Tibial artery (tissue), 4 donors: Measurements from ENCODE around the gene ATP6V1D.
"Not testable (repeated sequence)": the region's sequence is repeated elsewhere in the genome, so short reads cannot be mapped to it uniquely, and the experiment has no call there.

Source experiments
- DNase-seq, 2 donors: peaks; one replicate each; pipeline ENCODE4 v3.0.0-alpha.2; 2019
- H3K27ac ChIP-seq, 2 donors: fragments of 200-600 bp; sonication (generic) in 1 of 2; 1 replicate in 1 of 2; 2 replicates in 1 of 2; pipeline ENCODE4 v1.5.1; 2018 to 2019; ENCODE audit warnings: mild to moderate bottlenecking in 1 of 2
- H3K27me3 ChIP-seq, 2 donors: fragments of 200-600 bp; sonication (generic) in 1 of 2; one replicate each; pipeline versions ENCODE4 v1.5.1 to v1.6.0; 2016 to 2019
- H3K36me3 ChIP-seq, 3 donors: fragments of 200-600 bp; sonication (generic) in 2 of 3; one replicate each; pipeline ENCODE4 v1.5.1; 2016 to 2019; ENCODE audit warnings: mild to moderate bottlenecking in 2 of 3
- H3K4me1 ChIP-seq, 4 donors: fragments of 200-600 bp; sonication (generic) in 2 of 4; 1 replicate in 3 of 4; 2 replicates in 1 of 4; pipeline ENCODE4 v1.5.1; 2016 to 2019
- H3K4me3 ChIP-seq, 2 donors: fragments of 200-600 bp; sonication (generic) in 1 of 2; 1 replicate in 1 of 2; 2 replicates in 1 of 2; pipeline ENCODE4 v1.5.1; 2018 to 2019; ENCODE audit warnings: mild to moderate bottlenecking in 2 of 2
- H3K9me3 ChIP-seq, 3 donors: fragments of 200-600 bp; sonication (generic) in 1 of 3; one replicate each; pipeline ENCODE4 v1.5.1; 2016 to 2019
- CTCF ChIP-seq, 2 experiments: fragments of 200-600 bp in 1 of 2; fragments of 450-650 bp in 1 of 2; IDR thresholded peaks; one replicate each; pipeline ENCODE4 v1.5.1; 2017 to 2019; ENCODE audit warnings: antibody characterized with exemption in 2 of 2, mild to moderate bottlenecking in 1 of 2, moderate library complexity in 1 of 2
- intact Hi-C: fragments of 100-400 bp; cut with DNase I; formaldehyde crosslinking; loops from one replicate; pipeline ENCODE4 v1.15.0; 2023; ENCODE audit warnings: low total_unique reads

Gene ATP6V1D

GRCh38 chr14:67332468-67332867, 27.1 kb downstream of the ATP6V1D start:
- H3K9me3 ChIP-seq: no peaks in the 10 kb centered on the region
- H3K4me3 ChIP-seq: no peak overlapping the region
- H3K4me1 ChIP-seq: no peaks in the 10 kb centered on the region
- no peak overlapping the region for H3K27ac ChIP-seq
- no peak for DNase-seq
- no peak for TF ChIP-seq CTCF (IDR thresholded peaks at IDR 0.05)
- intact Hi-C loops: no loop called here
- H3K27me3 ChIP-seq: no peaks in the 10 kb centered on the region
- H3K36me3 ChIP-seq: peaks cover 41 to 69% (median 60%) of the 10 kb centered on the region in 3 donors

- Histone ChIP-seq H3K4me1 (no peaks in the 10 kb centered on the region), H3K36me3 (peaks cover 40 to 64% (median 60%) of the 10 kb centered on the region in 3 donors), H3K9me3 (no peaks in the 10 kb centered on the region), H3K4me3 (no peak overlapping the region), H3K27me3 (no peaks in the 10 kb centered on the region), H3K27ac (no peak overlapping the region)
- intact Hi-C loops: no loop called here
- no peak for DNase-seq
- TF ChIP-seq CTCF (IDR thresholded peaks at IDR 0.05): no peak
Measured at GRCh38 chr14:67331368-67332125, 28.1 kb downstream of the ATP6V1D start.

GRCh38 chr14:67329666-67330065, 29.9 kb downstream of the ATP6V1D start:
- H3K9me3 ChIP-seq, intact Hi-C loops, H3K4me3 ChIP-seq, H3K27ac ChIP-seq, H3K27me3 ChIP-seq, DNase-seq, H3K4me1 ChIP-seq: not testable (repeated sequence)
- peaks cover 34 to 56% (median 54%) of the 10 kb centered on the region in 3 donors for H3K36me3 ChIP-seq

GRCh38 chr14:67319142-67319541, 40.5 kb downstream of the ATP6V1D start:
- H3K4me3 ChIP-seq: no peak overlapping the region
- H3K9me3 ChIP-seq: no peaks in the 10 kb centered on the region
- H3K27me3 ChIP-seq: no peaks in the 10 kb centered on the region
- intact Hi-C loops: no loop called here
- no peak overlapping the region for H3K27ac ChIP-seq
- H3K4me1 ChIP-seq: no peaks in the 10 kb centered on the region
- DNase-seq: no peak
- no peak for TF ChIP-seq CTCF (IDR thresholded peaks at IDR 0.05)
- H3K36me3 ChIP-seq: peaks cover 32 to 66% (median 42%) of the 10 kb centered on the region in 3 donors

GRCh38 chr14:67317822-67318221, 41.8 kb downstream of the ATP6V1D start:
- H3K36me3 ChIP-seq: peaks cover 27 to 62% (median 46%) of the 10 kb centered on the region in 3 donors
- DNase-seq: no peak

More at GRCh38 chr14:67317822-67318221, 41.8 kb downstream of the ATP6V1D start:
- Histone ChIP-seq H3K27me3 (no peaks in the 10 kb centered on the region), H3K4me1 (no peaks in the 10 kb centered on the region), H3K27ac (no peak overlapping the region), H3K9me3 (no peaks in the 10 kb centered on the region), H3K4me3 (no peak overlapping the region)
- no peak for TF ChIP-seq CTCF (IDR thresholded peaks at IDR 0.05)
- intact Hi-C loops: no loop called here
